HepG2 (cell line): ENCODE results near the gene GDF2. TPM values are rescaled to one million over a fixed set of nuclear protein-coding genes. Genes with fewer than 3 reads are reported as not detected.
A peak's percentile ranks its signal among the peaks of the same experiment; 100 is the strongest.

ENCODE experiments used
- ATAC-seq: fragments of 200-7000 bp; cut with Tn5 transposase; 3 replicates; pipeline ENCODE4 v1.9.1; 2020; ENCODE audit warnings: mild to moderate bottlenecking, moderate library complexity
- BruUV-seq: library from RNA; stranded (reverse); fragments of 400-500 nt; replicated peaks from 2 replicates; lab custom pipeline; 2021; lab: Mats Ljungman, UMichigan
- CTCF ChIA-PET: fragments of 300-600 bp; formaldehyde crosslinking; extraction: SDS; loops from one replicate; lab custom pipeline; 2021; ENCODE audit warnings: low total read pairs, inconsistent platforms, low intra/inter-chr PET ratio; lab: Yijun Ruan, JAX
- POLR2A ChIA-PET: fragments of 350-600 bp; sonication (Branson Sonifier 250); formaldehyde crosslinking; loops from one replicate; lab custom pipeline; 2020; ENCODE audit warnings: antibody characterized with exemption, inconsistent platforms; lab: Yijun Ruan, JAX
- DNase-seq: peaks from one replicate; pipeline ENCODE4 v3.0.0-alpha.2; 2015; ENCODE audit warnings: low spot score
- FAIRE-seq: peaks from 3 replicates; lab custom pipeline; 2011; peaks lifted over from hg19 to GRCh38; lab: Jason Lieb, UNC
- H2AFZ ChIP-seq: one replicate; pipeline ENCODE4 v1.6.1; 2011; ENCODE audit warnings: low read length, inconsistent platforms
- H3K27ac ChIP-seq: fragments of 300-600 bp; 3 replicates; pipeline ENCODE4 v1.8.0; 2011; ENCODE audit warnings: mixed run types, mild to moderate bottlenecking, mixed read lengths, low read length, inconsistent platforms; ENCODE audit not compliant: insufficient read depth; ENCODE audit errors: extremely low read length
- H3K27me3 ChIP-seq, 2 experiments: fragments of 200-600 bp in 1 of 2; 2 replicates in 1 of 2; 3 replicates in 1 of 2; pipeline versions ENCODE4 v1.6.0 to v1.8.0; 2011; ENCODE audit warnings: low read length in 2 of 2, mild to moderate bottlenecking in 2 of 2, moderate library complexity in 2 of 2, inconsistent platforms in 1 of 2; ENCODE audit not compliant: insufficient read depth in 2 of 2, control insufficient read depth in 1 of 2
- H3K36me3 ChIP-seq, 2 experiments: fragments of 200-600 bp in 1 of 2; replicated peaks in 1 of 2; 2 replicates in 1 of 2; 3 replicates in 1 of 2; pipeline versions ENCODE4 v1.5.1 to v1.8.0; 2011; ENCODE audit warnings: low read length in 2 of 2, inconsistent platforms in 1 of 2; ENCODE audit not compliant: insufficient read depth in 2 of 2, control insufficient read depth in 1 of 2
- H3K4me1 ChIP-seq: 2 replicates; pipeline ENCODE4 v1.5.1; 2012; ENCODE audit warnings: low read length, inconsistent platforms; ENCODE audit not compliant: insufficient read depth
- H3K4me2 ChIP-seq: 2 replicates; pipeline ENCODE4 v1.6.0; 2011; ENCODE audit warnings: low read depth, low read length, inconsistent platforms
- H3K4me3 ChIP-seq, 3 experiments: fragments of 200-600 bp in 1 of 3; sonication (generic), shearing (Covaris generic) in 1 of 3; replicated peaks in 1 of 3; 2 replicates each; pipeline ENCODE4 v1.5.1; 2011 to 2016; ENCODE audit warnings: low read length in 3 of 3, inconsistent platforms in 2 of 3, low read depth in 2 of 3, mild to moderate bottlenecking in 2 of 3, control low read depth in 1 of 3, mixed read lengths in 1 of 3; ENCODE audit not compliant: insufficient read depth in 1 of 3
- H3K79me2 ChIP-seq: one replicate; pipeline ENCODE4 v1.6.1; 2011; ENCODE audit warnings: low read length, inconsistent platforms; ENCODE audit not compliant: insufficient read depth
- H3K9ac ChIP-seq: 2 replicates; pipeline ENCODE4 v1.6.0; 2011; ENCODE audit warnings: mild to moderate bottlenecking, low read depth, low read length, inconsistent platforms; ENCODE audit not compliant: insufficient read depth
- H3K9me3 ChIP-seq: 2 replicates; pipeline ENCODE4 v1.5.1; 2012; ENCODE audit warnings: mild to moderate bottlenecking, low read length
- H4K20me1 ChIP-seq: 2 replicates; pipeline ENCODE4 v1.6.0; 2011; ENCODE audit warnings: inconsistent platforms, mild to moderate bottlenecking, low read length, moderate library complexity; ENCODE audit not compliant: insufficient read depth
- MAFF ChIP-seq: IDR thresholded peaks from 2 replicates; pipeline ENCODE4 v1.6.1; 2011; ENCODE audit warnings: low read depth, low read length, improper control_type of control experiment
- MAFK ChIP-seq, 2 experiments: IDR thresholded peaks in 1 of 2; conservative IDR thresholded peaks in 1 of 2; 2 replicates each; pipeline ENCODE4 v1.6.1; 2011; ENCODE audit warnings: improper control_type of control experiment in 2 of 2, low read length in 2 of 2
- POLR2AphosphoS2 ChIP-seq: IDR thresholded peaks from 2 replicates; pipeline ENCODE4 v1.6.1; 2011; ENCODE audit warnings: low read depth, low read length, improper control_type of control experiment
- SALL1 ChIP-seq: sonication (generic); formaldehyde crosslinking; IDR thresholded peaks from 2 replicates; pipeline ENCODE4 v1.8.0; 2022; ENCODE audit warnings: mild to moderate bottlenecking, missing genetic modification reagents
- TFE3 ChIP-seq: IDR thresholded peaks from 2 replicates; pipeline ENCODE4 v1.6.1; 2016
- XRCC5 ChIP-seq: fragments of 200-400 bp; formaldehyde crosslinking; optimal IDR thresholded peaks from 2 replicates; pipeline ENCODE3; 2017; ENCODE audit warnings: mild to moderate bottlenecking, low read length
- ZFX ChIP-seq: sonication (generic); formaldehyde crosslinking; IDR thresholded peaks from 2 replicates; pipeline ENCODE4 v1.4.0; 2020; ENCODE audit warnings: mild to moderate bottlenecking, low read depth, missing genetic modification reagents, moderate library complexity
- ZNF160 ChIP-seq: sonication (generic); formaldehyde crosslinking; IDR thresholded peaks from 2 replicates; pipeline ENCODE4 v1.8.0; 2022; ENCODE audit warnings: mild to moderate bottlenecking, inconsistent platforms, missing genetic modification reagents
- ZNF441 ChIP-seq: sonication (generic); formaldehyde crosslinking; IDR thresholded peaks from 2 replicates; pipeline ENCODE4 v1.7.0; 2021; ENCODE audit warnings: missing genetic modification reagents, borderline replicate concordance
- ZNF629 ChIP-seq: sonication (generic); formaldehyde crosslinking; conservative IDR thresholded peaks from 2 replicates; pipeline ENCODE4 v1.5.0; 2020; ENCODE audit warnings: missing genetic modification reagents
- ZNF652 ChIP-seq: IDR thresholded peaks from 2 replicates; pipeline ENCODE4 v1.6.1; 2016; ENCODE audit warnings: low read depth, borderline replicate concordance
- ZNF782 ChIP-seq: sonication (generic); formaldehyde crosslinking; IDR thresholded peaks from 2 replicates; pipeline ENCODE4 v1.4.0; 2020; ENCODE audit warnings: missing genetic modification reagents, mild to moderate bottlenecking, borderline replicate concordance
- ZNF816 ChIP-seq: sonication (generic); formaldehyde crosslinking; IDR thresholded peaks from 2 replicates; pipeline ENCODE4 v1.8.0; 2022; ENCODE audit warnings: missing genetic modification reagents, mild to moderate bottlenecking, borderline replicate concordance
- WGBS: methylation state at CpG from one replicate; pipeline ENCODE4 v1.1.6; 2017; ENCODE audit warnings: low lambda C conversion rate; 5-methylcytosine and 5-hydroxymethylcytosine counted together
- in situ Hi-C: cut with HindIII; loops from 2 replicates; pipeline ENCODE4 v1.10.0; 2017; ENCODE audit warnings: low pct_unique_long_range_greater_than_20kb; ENCODE audit not compliant: extremely low pct_ligation_motif_present
- intact Hi-C: fragments of 100-400 bp; cut with micrococcal nuclease; formaldehyde crosslinking; loops from one replicate; pipeline ENCODE4 v1.10.0; 2022; ENCODE audit not compliant: unreplicated experiment
- polyA plus RNA-seq, 8 experiments: library from polyadenylated mRNA; depleted of rRNA in 3 of 8; stranded (reverse) in 7 of 8; unstranded in 1 of 8; fragments of >200 nt; fragmentation: Illumina TruSeq in 4 of 8; extraction: Trizol in 4 of 8; gene quantifications; 2 replicates each; pipeline versions ENCODE4 v1.2.1 to v1.2.3, GENCODE V29; 2011 to 2016; ENCODE audit warnings: low read depth in 4 of 8, missing spikeins in 1 of 8, mixed read lengths in 1 of 8; ENCODE audit not compliant: insufficient read depth in 1 of 8
- total RNA-seq, 5 experiments: library from RNA; depleted of rRNA; stranded (reverse); fragments of >200 nt; fragmentation: Illumina TruSeq; extraction: Trizol; gene quantifications; 2 replicates each; pipeline ENCODE4 v1.2.3, GENCODE V29; 2016; ENCODE audit warnings: low read depth in 1 of 5
- TF ChIP-seq, protein P1 (sequence below): fragments of 450-650 bp; IDR thresholded peaks from 2 replicates; pipeline ENCODE4 v1.6.1; 2016

The GDF2 gene
- total and polyA plus RNA-seq, 2 of the 13 experiments (the other 11 are each of a cell fraction or from before 2014, with no cell fraction given), result not detected

DNA sequence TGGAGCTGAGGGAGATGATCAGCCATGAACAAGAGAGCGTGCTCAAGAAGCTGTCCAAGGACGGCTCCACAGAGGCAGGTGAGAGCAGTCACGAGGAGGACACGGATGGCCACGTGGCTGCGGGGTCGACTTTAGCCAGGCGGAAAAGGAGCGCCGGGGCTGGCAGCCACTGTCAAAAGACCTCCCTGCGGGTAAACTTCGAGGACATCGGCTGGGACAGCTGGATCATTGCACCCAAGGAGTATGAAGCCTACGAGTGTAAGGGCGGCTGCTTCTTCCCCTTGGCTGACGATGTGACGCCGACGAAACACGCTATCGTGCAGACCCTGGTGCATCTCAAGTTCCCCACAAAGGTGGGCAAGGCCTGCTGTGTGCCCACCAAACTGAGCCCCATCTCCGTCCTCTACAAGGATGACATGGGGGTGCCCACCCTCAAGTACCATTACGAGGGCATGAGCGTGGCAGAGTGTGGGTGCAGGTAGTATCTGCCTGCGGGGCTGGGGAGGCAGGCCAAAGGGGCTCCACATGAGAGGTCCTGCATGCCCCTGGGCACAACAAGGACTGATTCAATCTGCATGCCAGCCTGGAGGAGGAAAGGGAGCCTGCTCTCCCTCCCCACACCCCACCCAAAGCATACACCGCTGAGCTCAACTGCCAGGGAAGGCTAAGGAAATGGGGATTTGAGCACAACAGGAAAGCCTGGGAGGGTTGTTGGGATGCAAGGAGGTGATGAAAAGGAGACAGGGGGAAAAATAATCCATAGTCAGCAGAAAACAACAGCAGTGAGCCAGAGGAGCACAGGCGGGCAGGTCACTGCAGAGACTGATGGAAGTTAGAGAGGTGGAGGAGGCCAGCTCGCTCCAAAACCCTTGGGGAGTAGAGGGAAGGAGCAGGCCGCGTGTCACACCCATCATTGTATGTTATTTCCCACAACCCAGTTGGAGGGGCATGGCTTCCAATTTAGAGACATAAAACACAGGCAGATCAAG lies 3.3 kb downstream of the GDF2 start:
- no peaks in the 10 kb centered on the region for H3K79me2 ChIP-seq
- BruUV-seq, result no TSS peak
- H3K4me1 ChIP-seq, result peaks cover 5% of the 10 kb centered on the region; the same call in 1 of the 2 replicates
- H2AFZ ChIP-seq, result no peak overlapping the region
- H3K27me3 ChIP-seq, result peaks cover 0 to 5% of the 10 kb centered on the region in 2 experiments; a peak in 3 of 5 replicates
- no peaks in the 10 kb centered on the region for H4K20me1 ChIP-seq
- H3K9ac ChIP-seq, result no peak overlapping the region
- ChIA-PET POLR2A (no interaction called here), CTCF (no interaction called here)
- H3K36me3 ChIP-seq, result no peaks in the 10 kb centered on the region
- WGBS, result 37% methylated on average over 11 of the region's 30 CpGs
- H3K9me3 ChIP-seq, result no peaks in the 10 kb centered on the region
- no peak for ATAC-seq
- TF ChIP-seq MAFK (conservative IDR thresholded peaks at IDR 0.05 in 1 of 2, IDR thresholded peaks at IDR 0.05 in 1 of 2; ENCODE audit: low read length in 2 of 2) (peak; percentile 90 to 95), ZFX (CRISPR knock-in tag) (no peak), TFE3 (no peak), ZNF782 (CRISPR knock-in tag) (no peak), MAFF (peak; percentile 89), ZNF816 (no peak), SALL1 (CRISPR knock-in tag) (no peak), XRCC5 (no peak), ZNF652 (CRISPR knock-in tag) (no peak), ZNF160 (CRISPR knock-in tag) (no peak), ZNF629 (CRISPR knock-in tag) (no peak), ZNF441 (CRISPR knock-in tag) (no peak), POLR2AphosphoS2 (no peak)
- TF ChIP-seq, protein P1, sequence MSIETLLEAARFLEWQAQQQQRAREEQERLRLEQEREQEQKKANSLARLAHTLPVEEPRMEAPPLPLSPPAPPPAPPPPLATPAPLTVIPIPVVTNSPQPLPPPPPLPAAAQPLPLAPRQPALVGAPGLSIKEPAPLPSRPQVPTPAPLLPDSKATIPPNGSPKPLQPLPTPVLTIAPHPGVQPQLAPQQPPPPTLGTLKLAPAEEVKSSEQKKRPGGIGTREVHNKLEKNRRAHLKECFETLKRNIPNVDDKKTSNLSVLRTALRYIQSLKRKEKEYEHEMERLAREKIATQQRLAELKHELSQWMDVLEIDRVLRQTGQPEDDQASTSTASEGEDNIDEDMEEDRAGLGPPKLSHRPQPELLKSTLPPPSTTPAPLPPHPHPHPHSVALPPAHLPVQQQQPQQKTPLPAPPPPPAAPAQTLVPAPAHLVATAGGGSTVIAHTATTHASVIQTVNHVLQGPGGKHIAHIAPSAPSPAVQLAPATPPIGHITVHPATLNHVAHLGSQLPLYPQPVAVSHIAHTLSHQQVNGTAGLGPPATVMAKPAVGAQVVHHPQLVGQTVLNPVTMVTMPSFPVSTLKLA, result peak; percentile 93
- H3K27ac ChIP-seq, result no peak overlapping the region
- FAIRE-seq, result no peak
- intact Hi-C loops (no loop called here), in situ Hi-C loops (no loop called here)
- no peak overlapping the region for H3K4me2 ChIP-seq
- H3K4me3 ChIP-seq, result no peak overlapping the region
- DNase-seq, result no peak
